GM18508 (cell line): ENCODE data around the gene DCST2.

Experiments
- ATAC-seq: cut with Tn5 transposase; IDR thresholded peaks from one replicate; pipeline ENCODE4 v1.9.1; 2021; ENCODE audit warnings: moderate number of reproducible peaks; ENCODE audit not compliant: insufficient read depth, unreplicated experiment

Gene DCST2

DNA sequence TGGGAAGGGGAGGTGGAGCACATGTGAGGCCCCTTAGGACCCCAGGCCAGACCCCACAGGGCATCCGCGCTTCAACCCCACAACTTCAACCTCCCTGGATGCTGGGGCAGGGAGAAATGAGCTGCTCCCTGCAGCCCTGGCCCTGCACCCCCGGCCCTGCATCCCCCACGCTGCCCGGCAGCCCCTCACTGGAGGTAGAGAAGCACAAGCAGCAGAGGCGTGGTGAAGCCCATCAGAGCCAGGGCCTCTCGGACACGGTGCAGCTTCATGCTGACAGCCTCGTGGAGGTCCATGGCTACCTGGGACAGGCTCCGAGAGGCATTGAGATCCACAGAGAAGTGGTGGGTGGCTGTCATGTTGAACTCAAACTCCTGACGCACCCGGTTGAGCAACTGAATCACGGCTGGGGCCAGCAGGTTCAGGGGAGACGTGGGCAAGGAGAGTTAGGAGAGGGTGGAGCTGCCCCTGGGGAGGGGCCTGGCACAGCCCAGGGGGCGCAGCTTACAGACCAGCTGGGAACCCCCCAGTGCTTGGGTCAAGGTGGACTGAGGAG is 3.3 kb downstream of the DCST2 start:
- ATAC-seq = no peak

DNA sequence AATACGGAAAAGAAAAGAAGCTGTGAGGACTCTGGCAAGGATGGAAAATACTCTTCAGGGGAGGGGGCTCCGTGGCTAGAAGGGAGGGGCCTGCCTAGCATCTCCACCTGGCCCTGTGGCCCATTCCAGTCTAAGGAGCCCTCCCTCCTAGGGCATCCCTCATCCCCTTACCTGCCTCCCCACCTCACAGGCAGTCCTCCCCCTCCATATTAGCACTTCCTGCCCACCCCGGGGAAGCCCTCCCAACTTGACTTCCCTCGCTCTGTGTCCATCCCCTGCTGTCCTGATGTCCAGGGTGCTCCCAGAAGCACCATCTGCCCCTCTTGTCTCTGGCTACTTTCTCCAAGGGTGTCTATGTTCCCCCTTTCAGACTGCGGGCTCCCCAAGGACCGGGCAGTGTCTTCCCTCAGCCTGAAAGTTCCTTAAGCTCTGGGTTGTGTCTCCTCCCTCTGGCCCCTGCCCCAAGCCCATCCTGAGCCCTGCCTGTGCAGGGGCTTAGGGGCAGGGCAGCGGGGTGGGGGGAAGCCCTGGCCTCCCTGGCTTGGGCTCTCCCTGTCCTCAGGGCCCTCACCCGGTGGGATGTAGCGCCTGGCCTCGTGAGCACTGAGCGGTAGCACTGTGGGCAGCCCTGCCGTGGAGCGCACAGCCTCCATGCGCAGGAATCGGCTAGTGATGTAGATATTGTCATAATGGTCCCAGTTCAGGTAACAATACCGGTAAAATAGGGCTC is 3.9 kb downstream of the DCST2 start:
- ATAC-seq = no peak

DNA sequence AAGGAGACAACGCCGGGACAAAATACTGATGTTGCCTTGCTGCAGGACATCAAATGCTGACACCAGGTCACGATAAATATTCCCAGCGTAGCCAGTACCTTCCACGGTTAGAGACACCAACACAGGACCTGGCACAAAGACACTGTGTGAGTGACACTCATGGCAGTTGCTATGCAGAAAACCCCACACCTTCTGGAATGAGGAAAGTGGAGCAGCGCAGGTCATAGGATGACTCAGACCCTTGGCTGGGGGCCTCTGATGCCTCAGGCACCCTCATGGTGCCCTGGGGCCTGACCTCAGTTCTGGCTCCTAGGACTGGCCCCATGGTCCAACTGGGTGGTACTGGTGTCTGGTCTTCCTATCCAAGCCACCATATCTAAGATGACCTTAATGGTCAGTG is 7.0 kb downstream of the DCST2 start:
- ATAC-seq = no peak

DNA sequence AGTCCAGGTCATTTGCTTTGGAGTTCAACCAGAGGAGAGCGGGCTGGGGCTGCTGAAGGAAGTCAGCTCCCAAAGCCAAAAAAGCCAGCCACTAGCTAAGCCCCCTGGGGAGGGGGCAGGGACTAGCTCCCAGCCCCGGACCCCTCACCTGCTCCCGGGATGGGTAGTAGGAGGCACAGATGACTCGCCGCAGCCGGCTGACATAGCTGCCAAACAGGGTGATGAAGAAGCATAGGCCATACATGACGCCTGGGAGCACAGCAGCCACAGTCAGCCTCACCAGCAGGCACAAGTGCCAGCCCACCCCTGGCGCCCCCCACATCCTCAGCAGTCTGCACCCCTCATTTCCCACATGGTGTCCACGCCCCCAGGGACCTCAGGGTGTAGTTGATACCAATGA is 7.4 kb downstream of the DCST2 start:
- ATAC-seq = no peak

DNA sequence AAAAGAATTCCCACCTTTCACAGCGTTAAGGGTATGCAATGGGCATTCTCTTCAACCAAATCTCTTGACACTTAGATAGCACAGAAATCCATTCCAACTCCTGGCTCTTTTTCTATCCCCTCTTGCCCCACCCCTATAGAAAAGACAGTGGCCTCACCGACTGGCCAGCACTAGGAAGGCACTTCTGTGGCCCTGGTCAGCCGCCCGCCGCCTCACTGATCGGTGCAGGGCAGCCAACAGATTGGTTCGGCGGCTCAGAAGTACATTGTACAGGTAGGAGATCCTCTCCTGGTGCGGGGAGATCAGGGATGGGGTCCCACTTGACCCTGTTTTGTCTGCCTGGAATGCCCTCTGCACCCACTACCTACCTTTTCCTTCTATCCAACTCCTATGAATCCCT is 9.3 kb downstream of the DCST2 start:
- ATAC-seq = no peak

DNA sequence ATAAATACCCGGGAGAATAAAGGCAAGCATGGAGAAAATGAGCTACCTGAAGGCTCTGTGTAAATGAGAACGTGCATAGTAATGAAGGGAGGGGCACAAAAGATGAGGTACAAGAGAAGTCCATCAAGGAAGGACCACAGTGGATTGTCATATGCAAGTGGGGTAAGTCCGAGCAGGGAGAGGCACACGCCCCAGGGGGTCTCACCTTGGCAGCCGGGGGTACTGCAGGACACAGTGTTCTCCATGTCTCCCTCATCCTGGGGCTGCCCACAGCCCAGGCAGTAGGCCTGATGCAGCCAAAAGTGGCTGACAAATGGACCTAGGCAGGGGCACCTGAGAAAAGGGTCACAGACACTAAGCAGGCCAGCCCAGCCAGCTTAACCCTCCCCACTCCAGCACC is 10.0 kb downstream of the DCST2 start:
- no peak for ATAC-seq

DNA sequence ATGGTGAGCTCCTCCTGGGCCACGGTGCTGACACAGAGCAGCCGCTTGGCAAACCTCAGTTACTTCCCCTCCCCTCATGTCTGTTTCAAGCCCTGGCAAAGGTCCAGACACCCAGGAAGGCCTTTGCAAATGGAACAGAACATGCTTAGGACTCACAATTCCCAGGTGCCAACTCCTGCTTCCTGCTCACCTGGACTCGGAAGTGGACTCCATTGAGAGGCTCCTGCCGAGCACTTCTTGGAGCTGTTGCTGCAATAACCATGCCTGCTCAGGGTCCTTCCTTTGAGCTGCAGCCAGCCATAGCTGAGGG is 10.7 kb downstream of the DCST2 start:
- ATAC-seq = no peak

DNA sequence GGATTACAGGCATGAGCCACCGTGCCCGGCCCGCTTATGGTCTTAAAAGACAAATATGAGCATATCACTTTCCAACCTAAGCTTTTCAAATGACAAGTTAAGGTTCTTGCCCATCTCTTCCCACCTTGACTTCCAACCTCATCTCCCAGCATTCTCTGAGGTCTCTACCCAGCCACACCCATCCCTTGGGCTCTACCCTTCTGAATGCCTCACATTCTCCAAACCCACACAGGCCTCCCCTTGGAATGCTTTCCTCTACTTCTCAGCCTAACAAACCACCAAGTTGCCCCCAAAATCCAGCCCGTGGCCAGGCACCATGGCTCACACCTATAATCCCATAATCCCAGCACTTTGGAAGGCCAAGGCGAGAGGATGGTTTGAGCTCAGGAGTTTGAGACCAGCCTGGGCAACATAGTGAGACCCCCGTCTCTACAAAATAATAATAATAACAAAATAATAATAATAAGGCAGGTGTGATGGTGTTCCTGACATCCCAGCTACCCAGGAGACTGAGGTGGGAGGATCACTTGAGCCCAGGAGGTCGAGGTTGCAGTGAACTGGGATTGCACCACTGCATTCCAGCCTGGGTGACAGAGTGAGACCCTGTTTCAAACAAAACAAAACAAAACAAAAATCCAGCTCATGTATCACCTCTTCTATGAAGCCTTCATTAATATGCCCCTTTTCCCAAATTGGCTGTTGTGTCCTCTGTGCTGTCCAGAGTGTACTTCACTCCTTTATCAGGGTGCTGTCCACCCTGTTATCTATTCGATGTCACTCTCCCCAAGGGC is 11.2 kb downstream of the DCST2 start:
- no peak for ATAC-seq

DNA sequence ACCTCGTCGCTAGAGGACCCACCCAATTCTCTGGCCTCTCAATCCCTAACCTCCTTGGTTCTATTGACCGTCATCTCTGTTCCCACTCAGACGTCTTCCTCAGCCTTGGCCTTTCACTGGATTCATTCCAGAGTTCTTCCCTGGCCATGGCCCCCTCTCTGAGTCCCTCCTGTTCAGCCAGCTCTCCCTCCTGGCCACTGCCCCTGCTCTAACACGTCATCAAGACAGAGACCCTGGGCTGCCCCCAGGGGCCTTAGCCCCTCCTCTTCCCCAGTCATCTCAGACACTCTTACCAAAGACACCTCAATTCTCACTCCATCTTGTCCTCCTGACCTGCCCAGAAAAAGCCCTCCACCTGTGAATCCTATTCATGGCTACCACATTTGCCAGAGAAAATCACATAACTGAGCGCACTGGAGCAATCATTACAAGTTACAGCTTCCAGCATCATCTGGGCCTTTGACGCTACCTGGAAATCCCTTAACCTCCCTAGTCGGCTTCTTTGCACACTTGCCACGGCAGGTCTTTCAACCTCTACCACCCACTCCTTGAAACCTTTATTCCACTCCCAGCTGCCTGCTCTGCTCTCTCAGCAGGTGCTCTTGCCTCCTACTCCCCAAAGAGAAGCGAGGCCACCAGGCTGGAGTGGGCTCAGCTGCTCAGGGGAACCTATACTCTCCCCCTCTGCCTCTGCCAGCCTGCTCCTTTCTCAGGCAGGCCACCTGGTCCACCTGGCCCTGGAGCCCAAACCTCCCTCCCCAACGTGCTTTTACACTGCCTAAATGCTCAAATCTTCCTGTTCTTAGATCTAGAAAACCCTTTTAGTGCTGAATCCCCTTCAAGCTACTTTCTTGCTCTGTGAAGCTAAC is 14.0 kb downstream of the DCST2 start:
- ATAC-seq = no peak

DNA sequence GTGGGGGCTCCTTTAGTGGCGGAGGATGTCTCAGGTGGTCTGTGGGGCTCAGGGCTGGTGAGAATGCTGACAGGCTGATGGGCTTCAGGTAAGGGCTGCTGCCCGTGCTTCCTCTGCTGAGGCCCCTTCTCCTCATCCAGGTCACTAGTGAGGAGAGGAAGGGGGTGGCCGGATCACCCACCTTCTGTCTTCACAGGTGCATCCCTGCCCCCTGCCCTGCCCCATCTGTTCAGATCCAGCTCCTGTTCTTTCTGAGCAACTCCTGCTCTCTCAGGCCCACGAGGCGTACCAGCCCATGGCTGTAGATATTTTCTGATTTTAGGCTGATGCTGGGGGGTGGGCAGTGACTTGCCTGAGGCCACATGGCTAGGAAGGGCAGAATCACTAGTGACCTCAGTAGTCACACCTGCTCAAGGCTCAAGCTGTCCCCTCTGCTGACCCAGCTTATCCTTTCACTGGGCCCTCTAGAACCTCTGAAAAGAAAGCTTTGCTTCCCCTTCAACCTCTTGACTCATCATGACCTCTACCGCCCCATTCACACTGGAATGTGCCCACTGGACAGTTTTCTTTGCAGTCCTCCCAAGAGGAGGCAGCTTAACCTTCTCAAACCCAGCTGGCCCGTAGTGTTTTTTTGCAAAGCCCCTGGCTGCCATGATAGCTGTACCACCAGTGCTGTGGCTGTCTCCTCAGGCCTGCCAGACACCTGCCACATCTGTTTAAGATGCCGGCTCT is 14.8 kb downstream of the DCST2 start:
- ATAC-seq = no peak

DNA sequence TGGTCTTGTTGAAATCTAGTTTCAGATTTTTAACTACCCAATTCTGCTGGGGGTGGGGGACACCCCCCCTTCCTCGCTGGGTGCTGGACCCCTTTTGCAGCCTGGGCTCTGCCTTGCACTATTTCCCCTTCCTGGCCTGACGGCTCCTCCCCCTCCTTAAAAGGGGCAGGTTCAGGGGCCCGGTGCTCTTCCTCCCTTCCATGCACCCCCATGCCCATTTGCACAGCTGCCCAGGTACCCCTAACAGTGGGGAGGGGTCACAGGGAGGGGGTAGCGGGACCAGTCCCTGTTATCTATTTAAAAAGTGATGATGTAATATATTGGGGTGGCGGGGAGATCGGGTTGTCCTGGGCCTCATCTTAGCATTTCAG is 15.7 kb downstream of the DCST2 start:
- ATAC-seq = no peak

DNA sequence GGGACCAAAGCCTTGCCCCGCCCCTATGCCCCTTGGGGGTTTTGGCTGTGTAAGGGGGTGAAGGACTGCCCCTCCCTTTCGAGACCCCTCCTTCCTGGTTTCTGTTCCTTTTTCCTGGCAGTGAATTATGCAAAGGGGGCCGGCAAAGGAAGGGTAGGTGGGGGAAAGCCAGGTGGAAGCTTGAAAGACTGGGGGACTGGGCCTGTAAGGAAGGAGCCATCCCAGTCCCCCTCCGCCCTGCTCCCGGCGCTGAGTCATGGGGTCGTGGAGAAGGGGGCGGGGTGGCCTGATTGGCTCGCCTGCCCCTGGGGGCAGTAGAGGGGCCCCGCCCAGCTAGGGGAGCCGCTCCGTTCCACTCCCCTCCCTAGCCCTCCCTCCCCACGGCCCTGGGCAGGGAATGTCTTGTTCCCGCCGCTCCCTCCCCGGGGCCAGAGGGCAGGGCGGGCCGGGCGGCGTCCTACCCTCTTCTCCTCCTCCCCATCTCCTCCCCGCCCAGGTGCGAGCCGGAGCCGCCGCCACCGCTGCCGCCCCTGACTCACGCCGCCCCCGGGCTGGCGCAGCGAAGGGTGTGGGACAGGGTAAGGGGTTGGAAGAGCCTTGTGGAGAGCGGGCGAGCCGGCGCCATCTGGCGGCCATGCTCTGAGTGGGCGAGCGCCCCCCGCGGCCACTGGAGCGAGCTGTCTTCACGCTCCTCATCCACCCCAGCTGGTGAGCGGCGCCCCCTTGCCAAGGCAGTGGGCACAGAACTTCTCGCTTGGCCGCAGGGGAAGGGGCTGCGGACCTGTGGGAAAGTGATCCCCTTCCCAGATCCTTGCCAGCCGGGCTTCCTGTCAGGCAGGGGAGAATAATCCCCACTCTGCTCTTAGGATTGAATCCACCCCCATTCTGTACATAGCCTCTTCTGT is 16.3 kb downstream of the DCST2 start:
- no peak for ATAC-seq

DNA sequence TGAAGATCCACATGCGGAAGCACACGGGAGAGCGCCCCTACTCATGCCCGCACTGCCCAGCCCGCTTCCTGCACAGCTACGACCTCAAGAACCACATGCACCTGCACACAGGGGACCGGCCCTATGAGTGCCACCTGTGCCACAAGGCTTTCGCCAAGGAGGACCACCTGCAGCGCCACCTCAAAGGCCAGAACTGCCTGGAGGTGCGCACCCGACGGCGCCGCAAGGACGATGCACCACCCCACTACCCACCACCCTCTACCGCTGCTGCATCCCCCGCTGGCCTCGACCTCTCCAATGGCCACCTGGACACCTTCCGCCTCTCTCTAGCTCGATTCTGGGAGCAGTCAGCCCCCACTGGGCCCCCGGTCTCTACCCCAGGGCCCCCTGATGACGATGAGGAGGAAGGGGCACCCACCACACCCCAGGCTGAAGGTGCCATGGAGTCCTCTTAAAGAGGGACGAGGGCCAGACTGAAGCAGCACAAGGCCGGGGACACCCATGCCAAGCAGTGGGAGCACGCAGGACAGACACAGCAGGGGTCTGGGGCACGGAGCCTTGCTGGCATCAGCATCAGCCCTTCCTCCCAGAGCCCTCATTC is 17.2 kb downstream of the DCST2 start:
- no peak for ATAC-seq

DNA sequence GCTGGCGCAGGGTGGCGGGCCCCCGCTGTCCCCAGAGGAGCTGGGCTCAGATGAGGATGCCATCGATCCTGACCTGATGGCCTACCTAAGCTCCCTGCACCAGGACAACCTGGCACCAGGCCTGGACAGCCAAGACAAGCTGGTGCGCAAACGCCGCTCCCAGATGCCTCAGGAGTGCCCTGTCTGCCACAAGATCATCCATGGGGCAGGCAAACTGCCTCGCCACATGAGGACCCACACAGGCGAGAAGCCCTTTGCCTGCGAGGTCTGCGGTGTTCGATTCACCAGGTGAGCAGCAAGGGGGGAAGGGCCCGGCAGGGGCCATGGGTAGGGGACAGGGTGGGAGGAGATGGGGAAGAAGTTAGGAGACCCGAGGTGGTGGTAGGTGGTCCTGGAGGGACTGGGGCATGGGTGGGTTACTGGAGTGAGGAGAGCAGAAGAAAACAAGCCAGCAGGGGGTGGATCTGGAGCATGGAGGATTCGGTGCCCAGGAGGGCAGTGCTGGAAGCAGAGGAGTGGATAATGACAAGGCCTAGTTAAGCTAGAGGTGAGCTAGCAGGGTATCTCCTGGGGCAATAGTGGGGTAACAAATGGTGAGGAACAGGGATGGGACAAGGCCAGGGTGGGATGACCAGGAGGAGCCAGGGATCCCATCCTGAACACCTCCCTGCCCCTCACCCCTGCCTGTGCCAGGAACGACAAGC is 17.9 kb downstream of the DCST2 start:
- ATAC-seq = no peak

DNA sequence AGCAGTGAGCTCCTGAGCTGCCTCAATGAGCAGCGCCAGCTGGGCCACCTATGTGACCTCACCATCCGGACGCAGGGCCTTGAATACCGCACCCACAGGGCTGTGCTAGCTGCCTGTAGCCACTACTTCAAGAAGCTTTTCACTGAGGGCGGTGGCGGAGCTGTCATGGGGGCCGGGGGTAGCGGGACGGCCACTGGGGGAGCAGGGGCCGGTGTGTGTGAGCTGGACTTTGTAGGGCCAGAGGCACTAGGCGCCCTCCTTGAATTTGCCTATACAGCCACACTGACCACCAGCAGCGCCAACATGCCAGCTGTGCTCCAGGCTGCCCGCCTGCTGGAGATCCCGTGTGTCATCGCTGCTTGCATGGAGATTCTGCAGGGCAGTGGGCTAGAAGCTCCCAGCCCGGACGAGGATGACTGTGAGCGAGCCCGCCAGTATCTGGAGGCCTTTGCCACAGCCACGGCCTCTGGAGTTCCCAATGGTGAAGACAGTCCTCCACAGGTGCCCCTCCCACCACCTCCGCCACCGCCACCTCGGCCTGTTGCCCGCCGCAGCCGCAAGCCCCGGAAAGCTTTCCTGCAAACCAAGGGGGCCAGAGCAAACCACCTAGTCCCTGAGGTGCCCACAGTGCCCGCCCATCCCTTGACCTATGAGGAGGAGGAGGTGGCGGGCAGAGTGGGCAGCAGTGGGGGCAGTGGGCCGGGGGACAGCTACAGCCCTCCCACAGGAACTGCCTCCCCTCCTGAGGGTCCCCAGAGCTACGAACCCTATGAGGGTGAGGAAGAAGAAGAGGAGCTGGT is 18.7 kb downstream of the DCST2 start:
- no peak for ATAC-seq

DNA sequence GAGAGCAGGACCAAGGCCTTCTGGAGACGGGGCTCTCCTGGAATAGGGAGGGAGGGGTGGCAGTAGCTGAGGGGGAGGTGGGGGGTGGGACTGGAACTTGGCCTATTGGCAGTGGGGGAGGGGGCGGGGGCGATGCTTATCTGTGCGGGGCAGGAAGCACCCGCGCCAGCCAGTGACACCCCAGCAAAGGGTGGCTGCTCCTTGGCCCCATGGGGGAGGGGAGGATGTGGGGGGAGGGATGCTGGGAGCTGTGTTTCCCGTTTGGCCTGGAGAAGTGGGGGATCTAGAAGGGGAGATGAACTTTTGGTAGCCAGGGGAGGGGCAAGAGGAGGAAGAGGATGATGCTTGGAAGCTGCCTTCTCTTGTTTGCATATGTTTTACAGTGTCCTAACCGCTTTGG is 19.9 kb downstream of the DCST2 start:
- ATAC-seq = no peak

DNA sequence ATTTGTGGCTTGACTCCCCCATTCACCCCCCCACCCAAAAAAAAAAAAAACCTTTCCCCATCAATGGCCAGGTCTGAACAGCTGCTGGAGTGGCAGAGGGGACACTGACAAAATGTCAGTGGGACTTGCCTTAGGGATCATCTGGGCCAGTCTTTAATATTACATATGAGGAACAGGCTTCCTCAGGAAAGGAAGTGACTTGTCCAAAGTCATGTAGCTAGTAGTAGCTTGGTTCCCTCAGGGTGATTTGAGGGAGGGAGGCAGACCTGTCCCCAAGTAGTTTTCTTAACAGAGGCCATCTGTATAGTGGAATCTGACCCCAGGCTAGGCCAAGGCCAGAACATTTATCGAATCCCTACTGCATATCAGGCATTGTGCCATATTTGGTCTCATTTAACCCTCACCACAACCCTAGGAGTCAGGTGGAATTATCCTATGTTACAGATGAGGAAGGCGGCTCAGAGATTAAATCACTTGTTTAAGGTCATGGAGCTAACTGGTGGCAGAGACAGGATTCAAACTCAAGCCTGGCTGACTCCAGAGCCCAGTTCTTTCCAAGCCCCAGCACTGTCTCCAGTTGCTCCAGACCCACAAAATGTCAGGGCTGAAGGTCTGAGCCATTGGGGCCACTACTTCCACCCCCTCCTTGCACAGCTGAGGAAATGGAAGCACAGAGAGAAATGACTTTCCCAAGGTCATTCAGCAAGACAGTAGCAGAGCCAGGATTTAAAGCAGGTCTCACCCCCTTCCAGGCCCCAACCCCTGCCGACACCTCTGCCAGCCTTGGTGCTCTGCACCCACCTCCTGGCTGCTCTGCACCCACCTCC is 20.6 kb downstream of the DCST2 start:
- no peak for ATAC-seq
